ENCODE results near the gene B3GAT3.

The B3GAT3 gene

GRCh38 chr11:62608776-62609175, 13.0 kb downstream of the B3GAT3 start:
- no peak for TF ChIP-seq FOXP2 (optimal IDR thresholded peaks at IDR 0.05; ENCODE audit: borderline replicate concordance, extremely low read depth, extremely low read length, insufficient read depth)
- no peak for TF ChIP-seq REST (IDR thresholded peaks at IDR 0.05; ENCODE audit: insufficient read depth in 1 of 2, low read depth in 2 of 2, low read length in 2 of 2)
- TF ChIP-seq POLR2AphosphoS5 (IDR thresholded peaks at IDR 0.05; ENCODE audit: low read depth, low read length) = no peak
- TF ChIP-seq SIN3A (IDR thresholded peaks at IDR 0.05; ENCODE audit: borderline replicate concordance, insufficient read depth, low read length) = no peak
- TF ChIP-seq TAF1 (IDR thresholded peaks at IDR 0.05; ENCODE audit: borderline replicate concordance, insufficient read depth, low read length) = no peak

GRCh38 chr11:62607714-62608113, 14.1 kb downstream of the B3GAT3 start:
- TF ChIP-seq POLR2AphosphoS5 (IDR thresholded peaks at IDR 0.05; ENCODE audit: low read depth, low read length) (no peak), TAF1 (IDR thresholded peaks at IDR 0.05; ENCODE audit: borderline replicate concordance, insufficient read depth, low read length) (no peak), SIN3A (IDR thresholded peaks at IDR 0.05; ENCODE audit: borderline replicate concordance, insufficient read depth, low read length) (no peak), FOXP2 (optimal IDR thresholded peaks at IDR 0.05; ENCODE audit: borderline replicate concordance, extremely low read depth, extremely low read length, insufficient read depth) (no peak), REST (IDR thresholded peaks at IDR 0.05; ENCODE audit: insufficient read depth in 1 of 2, low read depth in 2 of 2, low read length in 2 of 2) (no peak)

- TF ChIP-seq POLR2AphosphoS5 (IDR thresholded peaks at IDR 0.05; ENCODE audit: low read depth, low read length) (no peak), REST (IDR thresholded peaks at IDR 0.05; ENCODE audit: insufficient read depth in 1 of 2, low read depth in 2 of 2, low read length in 2 of 2) (no peak), SIN3A (IDR thresholded peaks at IDR 0.05; ENCODE audit: borderline replicate concordance, insufficient read depth, low read length) (no peak), TAF1 (IDR thresholded peaks at IDR 0.05; ENCODE audit: borderline replicate concordance, insufficient read depth, low read length) (no peak), FOXP2 (optimal IDR thresholded peaks at IDR 0.05; ENCODE audit: borderline replicate concordance, extremely low read depth, extremely low read length, insufficient read depth) (no peak)
These were observed 15.9 kb downstream of the B3GAT3 start for GRCh38 chr11:62605902-62606301.

GRCh38 chr11:62605467-62605866, 16.3 kb downstream of the B3GAT3 start:
- TF ChIP-seq FOXP2 (optimal IDR thresholded peaks at IDR 0.05; ENCODE audit: borderline replicate concordance, extremely low read depth, extremely low read length, insufficient read depth) = no peak
- TF ChIP-seq TAF1 (IDR thresholded peaks at IDR 0.05; ENCODE audit: borderline replicate concordance, insufficient read depth, low read length) = no peak
- no peak for TF ChIP-seq POLR2AphosphoS5 (IDR thresholded peaks at IDR 0.05; ENCODE audit: low read depth, low read length)
- no peak for TF ChIP-seq SIN3A (IDR thresholded peaks at IDR 0.05; ENCODE audit: borderline replicate concordance, insufficient read depth, low read length)
- TF ChIP-seq REST (IDR thresholded peaks at IDR 0.05; ENCODE audit: insufficient read depth in 1 of 2, low read depth in 2 of 2, low read length in 2 of 2) = no peak
